Left renal cortex interstitium (tissue), 4 donors: ENCODE measurements around the gene MIPEP. TPM values are rescaled to one million over a fixed set of nuclear protein-coding genes. Genes with fewer than 3 reads are reported as not detected.

Source experiments
- DNase-seq, 4 donors: peaks; one replicate each; pipeline ENCODE4 v3.0.0-alpha.2; 2013; ENCODE audit warnings: low read depth in 4 of 4, low spot score in 2 of 4, missing footprints in 1 of 4
- polyA plus RNA-seq, 4 donors: library from polyadenylated mRNA; unstranded; fragments of 120-200 nt; gene quantifications; one replicate each; pipeline ENCODE4 v1.2.1, GENCODE V29; 2013; ENCODE audit not compliant: insufficient read length in 4 of 4

Gene MIPEP
- polyA plus RNA-seq, 4 donors = 29.4 to 33.9 (median 31.9) TPM

DNA sequence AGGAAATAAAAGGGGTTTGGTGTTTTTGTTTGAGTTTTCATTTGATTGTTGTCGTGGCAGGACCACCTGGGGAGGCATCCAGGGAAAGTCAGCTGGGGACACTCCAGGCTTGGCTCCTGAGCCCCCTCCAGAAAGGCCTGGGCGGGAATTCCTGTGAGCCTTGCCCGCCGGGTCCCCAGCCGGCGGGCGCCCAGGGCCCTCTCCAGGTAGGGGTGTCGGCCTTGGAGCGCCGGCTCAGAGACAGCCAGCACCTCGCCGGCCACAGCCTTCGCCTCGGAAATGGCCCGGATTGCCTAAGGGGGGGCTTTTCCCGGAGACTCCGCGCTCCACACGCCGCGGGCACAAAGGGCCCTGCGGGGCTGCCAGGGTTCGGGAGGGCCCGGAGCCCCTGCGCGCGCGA, 194.0 kb downstream of the MIPEP start:
- no peak for DNase-seq

DNA sequence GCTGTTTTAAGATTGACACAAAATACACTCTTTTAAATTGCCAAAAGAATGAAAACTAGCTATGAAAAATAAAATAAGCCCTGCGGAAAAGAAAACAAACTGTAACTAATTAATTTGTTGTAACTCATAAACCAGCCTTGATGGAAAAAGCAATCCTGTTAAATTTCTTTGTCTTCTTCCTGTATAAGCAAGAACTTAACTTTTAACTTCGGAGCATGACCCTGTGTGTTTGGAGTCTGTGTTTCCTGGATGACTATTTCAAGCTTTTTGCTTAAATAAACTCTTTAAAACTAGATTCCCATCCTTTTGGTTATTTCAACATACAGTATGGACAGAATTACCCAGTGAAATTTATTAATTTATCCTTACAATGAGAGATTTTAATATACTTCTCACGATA, 196.4 kb downstream of the MIPEP start:
- no peak for DNase-seq

DNA sequence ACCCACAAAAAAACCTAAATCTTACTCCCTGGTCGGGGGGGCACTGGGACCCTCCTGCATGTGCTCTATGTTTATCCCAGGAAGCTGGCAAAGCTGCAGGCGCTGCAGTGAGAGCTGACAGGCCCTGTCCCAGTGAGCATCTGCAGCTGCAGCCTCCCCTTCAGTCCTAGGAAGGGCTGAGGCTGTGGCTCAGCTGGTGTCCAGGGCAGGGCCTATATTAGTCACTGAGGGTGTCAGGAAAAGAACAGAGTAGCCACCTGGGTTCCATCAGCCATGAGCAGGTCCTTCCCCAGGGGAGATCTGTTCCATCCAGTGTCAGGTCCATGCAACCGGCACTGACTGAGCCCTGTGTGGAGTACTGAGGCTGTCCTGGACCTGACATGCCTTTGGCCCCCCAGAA, 198.5 kb downstream of the MIPEP start:
- no peak for DNase-seq

DNA sequence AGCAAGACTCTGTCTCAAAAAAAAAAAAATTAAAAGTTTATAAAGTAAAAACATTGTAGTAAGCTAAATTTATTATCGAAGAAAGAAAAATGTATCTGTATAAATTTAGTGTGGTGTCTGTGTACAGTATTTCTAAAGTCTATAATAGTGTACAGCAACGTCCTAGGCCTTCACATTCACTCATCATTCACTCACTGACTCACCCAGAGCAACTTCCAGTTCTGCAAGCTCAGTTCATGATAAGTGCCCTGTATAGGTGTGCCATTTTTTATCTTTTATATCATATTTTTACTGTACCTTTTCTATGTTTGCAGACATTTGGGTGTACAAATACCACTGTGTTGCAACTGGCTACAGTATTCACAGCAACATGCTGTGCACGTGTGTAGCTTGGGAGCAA, 200.9 kb downstream of the MIPEP start:
- DNase-seq = no peak

DNA sequence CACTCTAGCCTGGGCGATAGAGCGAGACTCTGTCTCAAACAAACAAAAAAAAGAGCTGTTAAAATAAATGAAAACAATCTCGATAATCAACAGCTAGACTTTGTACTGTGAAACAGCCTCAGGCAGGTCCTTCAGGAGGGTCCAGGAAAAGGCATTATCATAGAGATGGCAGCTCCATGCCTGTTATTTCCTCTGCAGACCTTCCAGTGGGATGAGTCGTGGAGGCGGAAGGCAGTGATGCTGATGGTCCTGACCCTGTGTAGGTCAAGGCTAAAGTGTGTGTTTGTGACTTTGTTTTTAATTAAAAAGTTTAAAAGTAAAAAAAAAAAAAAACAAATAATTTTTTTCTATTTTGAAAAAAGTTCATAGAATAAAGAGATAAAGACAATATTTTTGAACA, 201.6 kb downstream of the MIPEP start:
- no peak for DNase-seq

DNA sequence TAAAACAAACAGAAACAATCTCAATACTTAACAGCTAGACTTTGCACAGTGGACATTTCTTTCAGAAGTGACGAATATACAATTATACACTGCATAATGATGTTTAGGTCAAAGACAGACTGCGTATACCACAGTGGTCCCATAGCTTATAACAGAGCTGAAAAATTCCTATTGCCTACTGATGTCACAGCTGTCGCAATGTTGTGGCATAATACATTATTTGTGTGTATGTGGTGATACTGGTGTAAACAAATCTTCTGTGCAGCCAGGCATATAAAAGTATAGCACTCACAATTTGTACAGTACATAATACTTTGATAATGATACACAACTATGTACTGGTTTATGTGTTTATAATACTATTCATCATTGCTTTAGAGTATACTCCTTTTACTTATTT, 202.3 kb downstream of the MIPEP start:
- DNase-seq = no peak

DNA sequence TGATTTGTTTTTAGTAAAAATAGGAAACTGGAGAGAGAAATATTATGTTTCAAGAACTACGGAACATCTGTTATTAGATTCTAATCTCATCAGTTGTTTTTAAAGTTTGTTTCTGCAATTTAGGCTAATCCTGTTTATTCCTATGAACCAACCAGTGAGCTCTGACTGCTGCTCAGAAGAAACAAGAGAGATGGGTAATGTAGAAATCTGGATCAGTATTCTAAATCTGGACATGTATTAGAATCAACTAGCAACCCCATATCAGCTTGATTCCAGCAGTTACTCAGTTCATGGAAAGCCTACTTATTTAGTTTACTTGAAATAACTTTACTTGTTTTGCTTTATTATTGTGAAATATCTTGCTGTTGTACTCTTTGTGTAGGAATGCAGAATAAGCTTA, 203.8 kb downstream of the MIPEP start:
- DNase-seq = no peak

DNA sequence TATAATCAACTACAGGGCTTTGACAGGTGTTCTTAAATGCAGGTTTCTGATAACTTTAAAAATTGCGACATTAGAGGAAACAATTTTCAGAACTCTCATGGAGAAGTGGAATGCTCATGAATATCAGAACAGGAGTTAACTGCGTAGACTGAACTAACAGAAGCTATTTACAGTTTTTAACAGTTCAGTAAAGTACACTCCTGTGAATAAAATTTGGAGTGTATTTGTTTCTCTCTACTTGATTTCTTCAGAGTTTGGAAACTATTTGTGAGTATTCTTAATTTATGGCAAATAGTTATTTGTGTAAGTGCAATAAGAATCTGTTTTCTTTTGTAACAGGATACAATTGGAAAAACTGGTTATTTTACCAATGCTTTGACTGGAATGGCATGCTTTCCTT, 204.6 kb downstream of the MIPEP start:
- DNase-seq = no peak

DNA sequence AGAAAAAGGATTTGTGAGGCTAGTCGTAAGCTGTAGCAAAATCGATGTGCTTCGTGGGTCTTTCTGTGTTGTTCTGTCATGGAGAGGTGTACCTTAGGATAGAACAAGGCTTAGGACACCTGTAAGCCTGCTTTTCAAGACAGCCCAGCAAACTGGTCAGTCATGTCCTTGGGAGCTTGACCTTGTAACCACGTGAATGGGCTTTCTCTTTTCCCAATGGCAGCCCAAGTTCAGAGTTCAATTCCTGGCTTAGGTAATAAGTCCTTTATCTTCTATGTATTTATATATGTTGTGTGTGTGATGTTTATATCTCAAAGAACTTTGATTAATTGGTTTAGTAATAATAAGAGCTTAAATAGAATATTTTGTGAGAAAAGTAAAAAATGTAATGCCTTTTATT, 206.1 kb downstream of the MIPEP start:
- no peak for DNase-seq

DNA sequence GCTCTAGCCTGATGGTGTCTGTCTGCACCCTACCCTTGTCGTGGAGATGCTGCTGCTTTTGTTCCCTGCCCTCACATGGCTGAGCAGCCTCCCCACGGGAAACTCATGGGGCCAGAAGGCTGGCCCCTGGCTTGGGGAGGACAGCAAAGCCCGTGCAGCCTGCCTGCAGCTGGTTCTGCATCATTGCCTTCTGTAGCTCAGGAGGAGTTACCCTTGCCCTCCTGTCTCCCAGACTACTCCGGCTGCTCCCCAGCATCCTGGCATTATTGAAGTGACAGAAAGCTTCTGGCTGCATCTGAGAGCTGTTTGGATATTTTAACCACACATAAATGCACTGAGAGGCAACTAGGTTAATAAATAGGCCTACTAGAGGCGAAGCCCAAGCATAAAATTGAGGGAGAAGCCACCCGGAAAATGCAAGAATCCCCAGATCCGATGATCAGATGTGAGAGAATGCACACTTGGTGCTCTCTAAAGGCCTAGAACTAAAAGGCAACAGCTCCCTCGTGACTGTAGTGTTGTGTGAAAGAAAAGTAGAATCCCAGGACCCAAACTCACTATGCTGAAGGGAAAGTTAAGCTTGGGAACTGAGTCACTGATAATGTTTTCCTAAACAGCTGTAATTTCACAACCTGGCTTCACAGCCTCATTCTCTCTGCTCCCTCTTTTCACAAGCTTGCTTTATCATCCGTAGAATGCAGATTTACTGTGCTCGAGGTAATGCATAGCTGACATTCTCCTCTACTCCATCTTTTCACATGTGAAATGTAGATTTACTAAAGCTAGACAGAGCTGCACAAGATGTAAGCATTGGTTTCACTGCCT, 208.1 kb downstream of the MIPEP start:
- DNase-seq = no peak

Other genes starting within 250 kb of the MIPEP start
- 1 to 10 TPM in 1 of 4 donors, under 1 TPM in 2, not detected in 1; 0.32 to 1.5 (median 0.85) TPM for gene C1QTNF9B, start 8.1 kb upstream of the MIPEP start, polyA plus RNA-seq